ENCODE results near the gene C16orf95. TPM values are rescaled to one million over a fixed set of nuclear protein-coding genes. Genes with fewer than 3 reads are reported as not detected.
A peak's percentile ranks its signal among the peaks of the same experiment; 100 is the strongest.

The C16orf95 gene
- total and polyA plus RNA-seq, 12 donors: 0.67 to 9.9 (median 5.3) TPM

GRCh38 chr16:87327798-87328495 lies 10.8 kb upstream of the C16orf95 start:
- peaks cover 11 to 22% of the 10 kb centered on the region in 2 donors for H3K4me1 ChIP-seq (replicated peaks in 1 of 2)
- 81 to 93% (median 88%) methylated on average over 14 to 19 of the region's 19 CpGs for WGBS, 4 donors
- intact Hi-C loops (cut with DNase I): loop anchor here in 1 of 2 donors (5.0 kb wide), 1 partner anchor 54 kb away; the partner anchor contains the start of gene FBXO31
- H3K4me3 ChIP-seq: no peak overlapping the region
- peaks cover 0 to 16% of the 10 kb centered on the region in 2 donors for H3K36me3 ChIP-seq (replicated peaks in 1 of 2)
- H3K9me3 ChIP-seq (replicated peaks in 1 of 3): no peaks in the 10 kb centered on the region
- H3K27me3 ChIP-seq: no peaks in the 10 kb centered on the region
- DNase-seq: no peak
- H3K27ac ChIP-seq: no peak overlapping the region
- TF ChIP-seq POLR2A (IDR thresholded peaks at IDR 0.05) (no peak), CTCF (IDR thresholded peaks at IDR 0.05) (no peak)

- no peak overlapping the region for H3K4me3 ChIP-seq
- H3K9me3 ChIP-seq (replicated peaks in 1 of 3): no peaks in the 10 kb centered on the region
- intact Hi-C loops (cut with DNase I): loop anchor here in 1 of 2 donors (5.0 kb wide), 1 partner anchor 56 kb away; the partner anchor contains the start of gene FBXO31
- peaks cover 11 to 22% of the 10 kb centered on the region in 2 donors for H3K4me1 ChIP-seq (replicated peaks in 1 of 2)
- H3K27me3 ChIP-seq: no peaks in the 10 kb centered on the region
- WGBS, 4 donors: 73 to 80% (median 77%) methylated on average over 9 to 11 of the region's 11 CpGs
- H3K27ac ChIP-seq: peak overlapping the region in 1 of 5 donors; percentile 50
- peak in 1 of 7 donors; percentile 81 for DNase-seq
- peaks cover 0 to 11% of the 10 kb centered on the region in 2 donors for H3K36me3 ChIP-seq (replicated peaks in 1 of 2)
- TF ChIP-seq POLR2A (IDR thresholded peaks at IDR 0.05) (no peak), CTCF (IDR thresholded peaks at IDR 0.05) (no peak)
These were observed 9.0 kb upstream of the C16orf95 start for GRCh38 chr16:87326151-87326571.

- Histone ChIP-seq H3K9me3 (replicated peaks in 1 of 3) (no peaks in the 10 kb centered on the region), H3K27ac (peak overlapping the region in 1 of 5 donors; percentile 50), H3K36me3 (replicated peaks in 1 of 2) (peaks cover 0 to 4% of the 10 kb centered on the region in 2 donors), H3K4me3 (no peak overlapping the region), H3K4me1 (replicated peaks in 1 of 2) (peaks cover 11 to 22% of the 10 kb centered on the region in 2 donors), H3K27me3 (no peaks in the 10 kb centered on the region)
- intact Hi-C loops (cut with DNase I): loop anchor here in 1 of 2 donors (5.0 kb wide), 1 partner anchor 57 kb away; the partner anchor contains the start of gene FBXO31
- TF ChIP-seq CTCF (IDR thresholded peaks at IDR 0.05) (no peak), POLR2A (IDR thresholded peaks at IDR 0.05) (no peak)
- no peak for DNase-seq
- WGBS, 4 donors: 32 to 67% (median 57%) methylated on average over 4 to 15 of the region's 15 CpGs
These were observed 8.2 kb upstream of the C16orf95 start for GRCh38 chr16:87325423-87325858.

GRCh38 chr16:87324411-87325275 lies 7.5 kb upstream of the C16orf95 start:
- intact Hi-C loops (cut with DNase I): loop anchor here in 1 of 2 donors (5.0 kb wide), 1 partner anchor 58 kb away; the partner anchor contains the start of gene FBXO31
- TF ChIP-seq CTCF (IDR thresholded peaks at IDR 0.05): peak; percentile 57 to 74 (median 66)
- TF ChIP-seq POLR2A (IDR thresholded peaks at IDR 0.05): no peak
- H3K27ac ChIP-seq: peak overlapping the region in 1 of 5 donors; percentile 50
- H3K27me3 ChIP-seq: no peaks in the 10 kb centered on the region
- WGBS, 4 donors: 52 to 65% (median 54%) methylated on average over 16 to 28 of the region's 28 CpGs
- H3K36me3 ChIP-seq (replicated peaks in 1 of 2): no peaks in the 10 kb centered on the region
- no peak overlapping the region for H3K4me3 ChIP-seq
- H3K9me3 ChIP-seq (replicated peaks in 1 of 3): no peaks in the 10 kb centered on the region
- H3K4me1 ChIP-seq (replicated peaks in 1 of 2): peaks cover 4 to 17% of the 10 kb centered on the region in 2 donors
- peak in 3 of 7 donors; percentile 28 to 42 (median 40) for DNase-seq
